Liver (tissue), 9 donors: Measurements from ENCODE around the gene FBXL13. TPM values are rescaled to one million over a fixed set of nuclear protein-coding genes. Genes with fewer than 3 reads are reported as not detected.

Experiments used
- DNase-seq: peaks from one replicate; pipeline ENCODE4 v3.0.0-alpha.2; 2017; ENCODE audit warnings: low spot score
- H3K27ac ChIP-seq, 2 donors: one replicate each; pipeline ENCODE4 v1.7.0; 2013; ENCODE audit warnings: inconsistent platforms in 2 of 2, low read length in 2 of 2, control low read depth in 1 of 2, low read depth in 1 of 2, mild to moderate bottlenecking in 1 of 2
- H3K27me3 ChIP-seq, 4 donors: one replicate each; pipeline versions ENCODE4 v1.6.1 to v1.7.0; 2013; ENCODE audit warnings: low read length in 3 of 4, inconsistent platforms in 1 of 4, mild to moderate bottlenecking in 1 of 4, moderate library complexity in 1 of 4; ENCODE audit not compliant: control insufficient read depth in 4 of 4, insufficient read depth in 4 of 4
- H3K36me3 ChIP-seq, 4 donors: one replicate each; pipeline versions ENCODE4 v1.6.1 to v1.7.0; 2013; ENCODE audit warnings: low read length in 3 of 4, mild to moderate bottlenecking in 3 of 4, low read depth in 1 of 4, moderate library complexity in 1 of 4; ENCODE audit not compliant: control insufficient read depth in 4 of 4, insufficient read depth in 3 of 4
- H3K4me1 ChIP-seq, 4 donors: one replicate each; pipeline versions ENCODE4 v1.6.1 to v1.7.0; 2013; ENCODE audit warnings: low read length in 3 of 4, mild to moderate bottlenecking in 3 of 4, moderate library complexity in 1 of 4; ENCODE audit not compliant: control insufficient read depth in 4 of 4, insufficient read depth in 4 of 4
- H3K4me3 ChIP-seq, 3 donors: one replicate each; pipeline versions ENCODE4 v1.6.1 to v1.7.0; 2013; ENCODE audit warnings: low read length in 3 of 3, control low read depth in 1 of 3, low read depth in 1 of 3, mild to moderate bottlenecking in 1 of 3
- H3K9ac ChIP-seq, 2 donors: one replicate each; pipeline ENCODE4 v1.7.0; 2013; ENCODE audit warnings: low read length in 2 of 2, mild to moderate bottlenecking in 2 of 2, moderate library complexity in 2 of 2, control low read depth in 1 of 2, low read depth in 1 of 2
- H3K9me3 ChIP-seq, 4 donors: one replicate each; pipeline versions ENCODE4 v1.6.1 to v1.7.0; 2013; ENCODE audit warnings: low read length in 3 of 4; ENCODE audit not compliant: control insufficient read depth in 4 of 4
- ATF3 ChIP-seq: IDR thresholded peaks from 2 replicates; pipeline ENCODE4 v1.6.1; 2016; ENCODE audit warnings: antibody characterized with exemption
- EGR1 ChIP-seq, 2 donors: IDR thresholded peaks; 2 replicates each; pipeline ENCODE4 v1.6.1; 2016 to 2018; ENCODE audit warnings: antibody characterized with exemption in 2 of 2, low read depth in 2 of 2
- FOXA1 ChIP-seq: IDR thresholded peaks from 2 replicates; pipeline ENCODE4 v1.6.1; 2016; ENCODE audit warnings: antibody characterized with exemption
- FOXA2 ChIP-seq: IDR thresholded peaks from 2 replicates; pipeline ENCODE4 v1.6.1; 2016; ENCODE audit warnings: antibody characterized with exemption
- GABPA ChIP-seq, 2 donors: IDR thresholded peaks in 1 of 2; conservative IDR thresholded peaks in 1 of 2; 2 replicates each; pipeline ENCODE4 v1.6.1; 2016; ENCODE audit warnings: antibody characterized with exemption in 2 of 2, mild to moderate bottlenecking in 1 of 2, moderate library complexity in 1 of 2
- HNF4A ChIP-seq, 2 donors: conservative IDR thresholded peaks; 2 replicates each; pipeline ENCODE4 v1.6.1; 2016; ENCODE audit warnings: antibody characterized with exemption in 2 of 2, mild to moderate bottlenecking in 2 of 2
- HNF4G ChIP-seq: IDR thresholded peaks from 2 replicates; pipeline ENCODE4 v1.6.1; 2016; ENCODE audit warnings: antibody characterized with exemption
- MAX ChIP-seq: IDR thresholded peaks from 2 replicates; pipeline ENCODE4 v1.6.1; 2016; ENCODE audit warnings: antibody characterized with exemption
- NR2F2 ChIP-seq: IDR thresholded peaks from 2 replicates; pipeline ENCODE4 v1.6.1; 2016; ENCODE audit warnings: antibody characterized with exemption
- RAD21 ChIP-seq, 2 donors: IDR thresholded peaks; 2 replicates each; pipeline ENCODE4 v1.6.1; 2016; ENCODE audit warnings: antibody characterized with exemption in 2 of 2, mild to moderate bottlenecking in 2 of 2
- REST ChIP-seq: IDR thresholded peaks from 2 replicates; pipeline ENCODE4 v1.6.1; 2016; ENCODE audit warnings: antibody characterized with exemption, mild to moderate bottlenecking
- RXRA ChIP-seq, 2 donors: IDR thresholded peaks; 2 replicates each; pipeline ENCODE4 v1.6.1; 2017 to 2018; ENCODE audit warnings: antibody characterized with exemption in 2 of 2, mild to moderate bottlenecking in 1 of 2
- SP1 ChIP-seq: IDR thresholded peaks from 2 replicates; pipeline ENCODE4 v1.6.1; 2018; ENCODE audit warnings: antibody characterized with exemption, mild to moderate bottlenecking
- YY1 ChIP-seq: IDR thresholded peaks from 2 replicates; pipeline ENCODE4 v1.6.1; 2016; ENCODE audit warnings: antibody characterized with exemption, mild to moderate bottlenecking
- ZBTB33 ChIP-seq: IDR thresholded peaks from 2 replicates; pipeline ENCODE4 v1.6.1; 2016; ENCODE audit warnings: antibody characterized with exemption
- WGBS: extraction: QIAGEN DNeasy Blood & Tissue Kit; methylation state at CpG from one replicate; pipeline ENCODE4 v1.1.7; 2013; 5-methylcytosine and 5-hydroxymethylcytosine counted together
- polyA plus RNA-seq, 2 donors: library from polyadenylated mRNA; stranded (reverse) in 1 of 2; unstranded in 1 of 2; fragments of 200-250 nt in 1 of 2; fragments of >200 nt in 1 of 2; fragmentation: Nextera tagmentation in 1 of 2; extraction: Ambion mirVana in 1 of 2; gene quantifications; one replicate each; pipeline versions ENCODE4 v1.2.1 to v1.2.3, GENCODE V29; 2013 to 2015
- total RNA-seq, 2 donors: library from RNA; depleted of rRNA; stranded (reverse); fragments of >200 nt; gene quantifications; one replicate each; pipeline ENCODE4 v1.2.3, GENCODE V29; 2014
- donor health status: healthy.
- donor health status: healthy.
- donor health status: healthy.
- donor health status: healthy.
- donor health status: healthy.

Gene FBXL13
- total and polyA plus RNA-seq, 4 donors = 0.03 to 0.75 (median 0.70) TPM; not detected in 1

GRCh38 chr7:102811942-102812678 is 262.5 kb downstream of the FBXL13 start (continued):
- TF ChIP-seq ZBTB33 (peak; percentile 62), RXRA (IDR thresholded peaks at IDR 0.05) (peak; percentile 46 to 88), HNF4A (conservative IDR thresholded peaks at IDR 0.05) (peak; percentile 46 to 76), MAX (peak; percentile 82), NR2F2 (peak; percentile 47), ATF3 (no peak)

GRCh38 chr7:102810916-102811315 is 263.7 kb downstream of the FBXL13 start:
- no peak overlapping the region for H3K9ac ChIP-seq
- H3K27ac ChIP-seq = no peak overlapping the region
- no peak for DNase-seq
- H3K9me3 ChIP-seq = no peaks in the 10 kb centered on the region
- no peaks in the 10 kb centered on the region for H3K27me3 ChIP-seq
- H3K4me1 ChIP-seq = peaks cover 7 to 27% (median 23%) of the 10 kb centered on the region in 4 donors
- no peaks in the 10 kb centered on the region for H3K36me3 ChIP-seq
- H3K4me3 ChIP-seq = no peak overlapping the region
- no peak for TF ChIP-seq FOXA1
- no peak for TF ChIP-seq HNF4G
- no peak for TF ChIP-seq REST
- no peak for TF ChIP-seq ZBTB33

- no peak for DNase-seq
- H3K27ac ChIP-seq = no peak overlapping the region
- no peak for TF ChIP-seq FOXA2
- TF ChIP-seq RXRA (IDR thresholded peaks at IDR 0.05) = no peak
- no peak for TF ChIP-seq HNF4G
- TF ChIP-seq REST = no peak
- TF ChIP-seq HNF4A (conservative IDR thresholded peaks at IDR 0.05) = no peak
- TF ChIP-seq RAD21 (IDR thresholded peaks at IDR 0.05) = no peak
- TF ChIP-seq GABPA (IDR thresholded peaks at IDR 0.05 in 1 of 2, conservative IDR thresholded peaks at IDR 0.05 in 1 of 2) = no peak
- no peak for TF ChIP-seq FOXA1
- no peak for TF ChIP-seq SP1
- TF ChIP-seq NR2F2 = no peak
- no peak for TF ChIP-seq MAX
- TF ChIP-seq ATF3 = no peak
- TF ChIP-seq EGR1 (IDR thresholded peaks at IDR 0.05; ENCODE audit: low read depth in 2 of 2) = no peak
- TF ChIP-seq YY1 = no peak
- peaks cover 1 to 7% (median 5%) of the 10 kb centered on the region in 4 donors for H3K4me1 ChIP-seq
- no peaks in the 10 kb centered on the region for H3K9me3 ChIP-seq
- 82% methylated on average over 7 of the region's 7 CpGs for WGBS
- no peak overlapping the region for H3K4me3 ChIP-seq
- no peaks in the 10 kb centered on the region for H3K27me3 ChIP-seq
- H3K9ac ChIP-seq = no peak overlapping the region
- no peaks in the 10 kb centered on the region for H3K36me3 ChIP-seq
These were observed 268.0 kb downstream of the FBXL13 start for GRCh38 chr7:102806613-102807012.
